Occipital lobe (tissue), 2 donors: Measurements from ENCODE around the gene MICAL2. TPM values are rescaled to one million over a fixed set of nuclear protein-coding genes. Genes with fewer than 3 reads are reported as not detected.

ENCODE experiments used
- DNase-seq: peaks from one replicate; lab custom pipeline; 2025; lab: John Stamatoyannopoulos, UW
- total RNA-seq: library from RNA; depleted of rRNA; stranded (reverse); fragments of >200 nt; gene quantifications from one replicate; pipeline ENCODE4 v1.2.3, GENCODE V29; 2014

The MICAL2 gene
- total RNA-seq, 1 donor from 2014 or later = 28.2 TPM

DNA sequence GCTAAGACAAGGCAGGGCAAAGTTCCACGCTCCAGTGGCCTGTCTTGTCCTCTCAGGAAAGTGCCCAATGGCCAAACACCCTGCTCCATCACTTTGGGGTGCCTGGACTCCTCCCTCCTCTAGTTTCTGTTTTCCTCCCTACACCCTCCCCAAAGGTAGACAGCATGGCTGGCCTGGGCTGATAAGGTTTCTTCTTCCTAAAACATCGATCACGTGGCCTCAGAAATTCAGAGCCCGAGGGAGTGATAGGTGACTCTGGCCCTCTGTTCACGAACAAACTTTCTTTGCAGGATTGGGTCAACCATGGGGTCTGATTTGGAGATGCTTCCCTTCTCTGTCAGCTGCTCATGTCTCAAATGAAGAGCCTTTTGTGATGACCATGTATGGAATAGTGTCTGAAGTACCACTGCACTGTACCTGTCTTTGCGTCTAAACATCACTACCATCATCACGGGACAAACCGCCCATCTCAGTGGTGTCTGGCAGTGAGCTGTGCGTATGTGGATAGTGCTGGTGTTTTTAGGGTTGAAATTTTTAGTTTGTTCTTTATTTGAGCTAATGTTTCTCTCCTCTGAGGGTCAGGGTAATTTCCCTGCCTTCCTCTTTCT, 6.1 kb downstream of the MICAL2 start:
- DNase-seq = no peak

DNA sequence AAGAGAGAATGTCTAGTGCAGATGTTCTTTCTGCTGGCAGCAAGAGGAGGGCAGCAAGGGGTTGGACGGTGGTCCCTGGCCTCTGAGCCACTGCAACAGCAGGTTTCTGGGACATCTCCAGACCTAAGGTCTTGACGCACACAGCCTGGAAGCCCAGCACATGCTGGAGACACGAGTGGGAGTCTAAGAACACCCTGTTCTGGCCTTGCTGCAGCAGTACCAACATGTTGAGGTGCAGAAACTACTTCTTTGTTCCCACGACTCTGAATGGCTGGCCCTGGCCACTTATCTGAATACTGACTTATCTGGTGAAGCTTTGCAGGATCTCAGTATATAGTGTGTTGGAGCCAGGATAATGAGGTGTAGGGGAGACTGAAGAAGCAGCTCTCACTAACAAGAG, 6.8 kb downstream of the MICAL2 start:
- no peak for DNase-seq

DNA sequence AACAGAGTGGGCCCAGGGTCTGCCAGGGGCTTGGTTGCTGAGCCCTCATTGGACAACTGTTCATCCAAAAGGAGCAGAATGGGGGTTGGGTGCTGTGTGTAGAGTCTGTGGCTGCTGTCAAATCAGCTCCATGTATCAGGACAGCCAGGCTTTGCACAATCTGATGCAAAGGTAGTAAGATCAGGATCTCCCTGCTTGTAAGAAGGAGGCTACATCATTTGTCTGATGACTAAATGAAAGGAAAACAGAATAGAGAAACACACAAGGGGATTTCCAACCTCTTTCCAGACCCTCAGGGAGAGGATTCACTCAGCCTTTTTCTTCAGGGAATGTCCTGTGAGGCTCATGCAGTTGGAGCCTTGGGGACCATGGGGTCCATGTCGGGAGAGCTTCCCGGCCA, 7.2 kb downstream of the MICAL2 start:
- no peak for DNase-seq

DNA sequence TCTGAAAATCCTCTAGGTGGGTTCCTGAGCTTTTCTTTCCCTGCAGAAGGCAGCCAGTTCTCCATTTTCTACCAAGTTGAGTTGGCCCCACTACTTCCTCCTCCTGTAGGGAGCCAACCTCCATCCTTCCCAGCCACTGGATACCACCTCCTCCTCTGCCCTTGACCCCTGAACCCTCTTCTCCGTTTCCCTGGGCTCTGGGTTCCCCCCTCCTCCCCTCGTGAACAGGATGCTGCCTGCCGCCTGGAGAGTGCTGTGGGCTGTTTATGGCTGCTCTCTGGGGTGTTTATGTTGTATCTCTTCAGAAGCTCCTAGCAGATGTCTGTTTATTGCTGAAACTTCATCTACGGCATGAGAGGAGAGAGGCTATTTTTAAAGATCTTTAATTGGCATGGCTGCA, 8.6 kb downstream of the MICAL2 start:
- DNase-seq = no peak

DNA sequence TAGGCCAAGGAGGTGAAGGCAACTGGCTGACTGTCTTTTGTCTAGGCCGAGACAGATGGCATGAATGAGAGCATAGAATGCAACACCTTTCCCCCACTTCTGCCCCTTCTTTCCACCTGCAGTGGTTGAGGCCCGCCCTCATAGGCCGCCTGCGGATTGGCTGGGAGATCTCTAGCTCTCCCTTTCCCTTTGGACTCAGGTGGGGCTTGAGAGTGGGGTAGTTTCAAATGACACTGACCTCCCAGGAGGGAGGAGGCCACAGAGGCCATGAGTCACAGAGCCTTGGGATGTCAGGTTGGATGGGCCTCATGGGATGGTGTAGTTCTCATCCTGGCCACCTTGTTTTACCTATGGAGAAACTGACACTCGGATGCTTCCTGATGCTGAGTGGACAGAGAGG, 9.1 kb downstream of the MICAL2 start:
- DNase-seq = no peak

DNA sequence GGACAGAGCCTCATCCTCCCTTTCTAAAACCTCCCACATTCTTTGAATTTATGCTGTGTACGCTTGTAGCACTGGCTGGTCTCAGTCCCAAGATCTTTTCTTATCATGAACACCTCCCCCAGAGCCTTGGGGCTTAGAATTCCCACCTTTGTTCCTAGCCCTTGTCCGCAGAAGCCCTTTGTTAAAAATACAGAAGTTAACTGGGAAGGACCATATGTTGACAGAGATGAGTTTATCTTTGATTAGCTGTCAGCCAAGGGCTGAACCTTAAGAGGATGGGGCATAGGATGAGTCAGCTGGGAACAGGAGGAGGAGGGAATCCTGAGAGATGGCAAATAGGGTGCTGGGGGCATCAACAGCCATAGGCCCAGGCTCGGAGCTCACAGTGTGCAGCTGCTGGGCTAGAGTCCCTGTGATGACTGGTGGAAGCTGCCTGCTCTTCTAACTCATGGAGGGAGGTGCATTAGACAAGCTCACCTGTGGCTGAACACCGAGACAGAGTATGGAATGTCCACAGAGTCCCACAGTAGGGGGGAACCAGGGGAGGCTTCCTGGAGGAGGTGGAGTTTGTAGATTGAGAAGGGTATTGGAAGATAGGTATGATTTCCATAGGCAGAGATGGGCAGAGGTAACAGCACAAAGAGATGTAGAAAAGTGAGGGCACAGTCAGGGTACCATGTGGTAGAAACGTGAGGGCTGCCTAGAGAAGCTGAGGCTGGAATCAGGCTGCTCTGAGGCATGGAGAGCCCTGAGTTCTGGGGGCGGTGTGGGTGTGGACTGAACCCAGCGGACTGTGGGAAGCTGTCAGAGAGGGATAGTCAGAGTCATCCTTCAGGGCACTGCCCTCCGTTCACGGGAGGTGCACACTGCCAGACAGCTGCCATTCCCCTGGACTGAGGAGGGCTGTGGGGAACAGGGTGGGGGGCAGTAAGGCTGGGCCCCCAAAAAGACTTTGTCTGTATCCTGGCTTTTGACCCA, 9.9 kb downstream of the MICAL2 start:
- DNase-seq = no peak

DNA sequence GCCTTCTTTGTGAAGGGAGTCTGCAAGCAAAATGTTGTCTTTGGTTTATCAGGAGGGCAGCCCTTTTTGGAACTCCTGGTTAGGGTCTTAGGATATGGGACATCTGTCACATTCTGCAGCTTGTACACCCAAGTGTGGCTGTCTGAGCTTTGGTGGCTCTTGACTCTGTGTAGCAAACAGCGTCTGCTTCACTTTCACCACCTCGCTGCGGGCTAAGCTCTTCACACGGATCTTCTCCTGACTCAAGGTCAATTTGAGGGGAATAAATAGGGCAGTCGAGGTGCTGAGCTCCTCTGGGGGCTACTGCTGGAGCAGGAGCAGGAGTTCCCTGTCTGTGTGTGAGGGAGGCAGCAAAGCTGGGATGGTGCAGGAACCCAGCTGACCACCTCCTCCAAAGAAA, 10.6 kb downstream of the MICAL2 start:
- no peak for DNase-seq

DNA sequence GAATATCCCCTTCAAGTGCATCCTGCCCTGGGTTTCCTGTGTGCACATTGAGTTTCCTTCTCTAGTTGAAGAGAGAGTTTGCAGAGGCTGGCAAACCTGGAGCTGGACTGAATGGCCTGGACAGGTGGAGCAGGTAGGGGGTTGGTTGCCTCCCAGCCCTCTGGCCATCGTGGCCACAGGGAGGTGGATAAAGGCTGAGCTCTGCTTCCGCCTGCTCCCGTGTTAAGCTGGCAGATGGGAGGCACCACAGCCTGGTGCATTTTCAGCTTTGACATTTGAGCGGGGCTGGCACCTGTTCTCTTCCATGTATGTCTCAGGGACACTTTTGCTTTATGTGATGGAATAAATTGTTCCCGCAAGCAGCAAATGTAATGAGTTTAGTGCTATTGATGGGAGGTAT, 11.1 kb downstream of the MICAL2 start:
- DNase-seq = no peak

DNA sequence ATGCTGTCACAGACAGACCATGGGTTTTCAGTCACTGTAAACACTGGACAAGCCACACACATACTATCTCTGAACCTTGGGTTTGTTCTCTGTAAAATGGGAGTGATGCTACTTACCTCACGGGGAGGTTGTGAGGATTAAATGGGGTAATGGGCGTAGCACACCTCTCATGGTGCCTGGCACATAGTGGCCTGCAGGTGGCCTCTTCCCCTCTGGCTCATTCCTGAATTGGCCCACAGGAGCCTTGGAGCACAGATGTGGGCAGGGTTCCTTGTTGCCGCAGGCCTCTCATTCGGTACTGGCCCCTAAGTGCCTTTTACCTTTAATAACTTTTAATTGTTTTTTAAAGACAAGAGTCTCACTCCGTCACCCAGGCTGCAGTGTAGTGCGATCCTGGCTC, 11.7 kb downstream of the MICAL2 start:
- DNase-seq = no peak

DNA sequence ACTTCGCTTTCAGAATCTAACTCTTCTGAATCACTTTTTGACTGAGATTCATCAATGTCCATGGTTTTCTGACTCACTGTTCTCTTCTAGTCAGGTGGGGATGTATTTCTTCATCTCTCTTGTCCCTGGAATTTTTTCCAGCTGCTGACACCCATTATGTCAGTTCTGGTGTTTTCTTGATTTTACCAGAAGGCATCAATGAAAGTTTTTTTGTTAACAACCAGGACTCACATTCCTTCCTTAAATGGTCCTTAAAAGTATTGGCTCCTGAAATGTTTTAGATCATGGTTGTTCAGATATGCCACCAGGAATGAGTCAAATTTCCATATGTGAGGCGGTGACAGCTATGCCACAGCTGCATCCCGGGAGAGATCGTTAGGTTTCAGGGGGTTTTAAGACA, 12.9 kb downstream of the MICAL2 start:
- no peak for DNase-seq

DNA sequence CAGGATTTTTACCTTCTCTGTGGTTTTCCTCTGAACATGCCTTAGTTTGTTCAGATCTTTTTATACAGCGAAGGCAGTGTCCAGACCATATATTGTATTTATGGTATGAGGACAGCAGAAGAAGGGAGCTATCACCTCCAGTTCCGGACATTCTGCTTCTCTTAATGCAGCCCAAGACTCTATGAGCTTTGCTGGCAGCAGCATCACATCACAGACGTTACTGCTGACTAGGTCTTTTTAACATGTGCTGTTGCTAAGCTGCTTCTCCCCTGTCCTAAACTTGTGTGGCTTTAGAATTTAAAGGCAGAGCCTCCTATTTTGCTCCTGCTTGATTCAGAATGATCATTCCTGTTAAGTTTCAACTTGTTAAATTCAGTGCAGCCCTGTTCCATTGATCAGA, 13.4 kb downstream of the MICAL2 start:
- DNase-seq = no peak

DNA sequence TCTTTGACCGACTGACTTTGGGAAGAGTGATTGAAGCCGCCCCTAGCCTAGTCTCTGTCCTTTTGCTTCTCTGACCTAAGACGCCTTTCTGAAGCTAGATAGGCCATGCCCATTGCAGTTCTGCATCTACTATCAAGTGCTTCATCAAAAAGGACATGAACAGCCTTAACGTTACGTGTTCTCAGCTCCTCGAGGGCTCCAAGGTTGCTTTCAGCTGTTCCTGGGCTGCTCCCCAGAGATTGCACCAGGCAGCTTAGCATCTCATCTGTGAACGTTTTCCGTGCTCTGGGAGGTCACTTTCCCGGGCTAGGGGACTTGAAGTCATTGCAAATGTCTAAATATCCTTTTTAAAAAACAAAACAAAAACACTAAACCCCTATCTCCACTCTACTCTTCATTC, 13.9 kb downstream of the MICAL2 start:
- DNase-seq = no peak

DNA sequence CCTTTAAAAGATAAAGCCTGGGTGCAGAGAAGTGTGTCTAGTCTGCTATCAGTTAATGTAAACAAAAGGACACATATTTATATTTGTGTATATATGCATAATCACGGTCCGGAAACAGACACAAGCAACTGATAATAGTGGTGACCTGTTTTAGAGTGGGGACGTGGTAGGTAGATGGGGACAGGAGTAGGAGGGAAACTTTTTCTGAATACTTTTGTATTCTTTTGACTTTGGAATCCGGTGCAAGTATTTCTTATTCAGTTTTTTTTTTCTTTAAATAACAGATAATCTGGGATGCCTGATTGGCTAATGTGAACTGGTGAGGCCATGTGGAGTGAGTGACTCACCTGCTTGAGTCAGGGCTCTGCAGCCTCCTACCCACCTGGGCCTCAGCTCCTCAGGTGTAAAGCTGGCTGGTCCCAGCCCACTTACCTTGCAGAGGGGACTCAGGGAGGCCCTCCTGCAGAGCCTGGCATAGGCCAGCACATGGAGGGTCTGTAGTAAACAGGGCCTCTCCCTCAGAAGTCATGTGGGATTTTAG, 15.3 kb downstream of the MICAL2 start:
- no peak for DNase-seq

DNA sequence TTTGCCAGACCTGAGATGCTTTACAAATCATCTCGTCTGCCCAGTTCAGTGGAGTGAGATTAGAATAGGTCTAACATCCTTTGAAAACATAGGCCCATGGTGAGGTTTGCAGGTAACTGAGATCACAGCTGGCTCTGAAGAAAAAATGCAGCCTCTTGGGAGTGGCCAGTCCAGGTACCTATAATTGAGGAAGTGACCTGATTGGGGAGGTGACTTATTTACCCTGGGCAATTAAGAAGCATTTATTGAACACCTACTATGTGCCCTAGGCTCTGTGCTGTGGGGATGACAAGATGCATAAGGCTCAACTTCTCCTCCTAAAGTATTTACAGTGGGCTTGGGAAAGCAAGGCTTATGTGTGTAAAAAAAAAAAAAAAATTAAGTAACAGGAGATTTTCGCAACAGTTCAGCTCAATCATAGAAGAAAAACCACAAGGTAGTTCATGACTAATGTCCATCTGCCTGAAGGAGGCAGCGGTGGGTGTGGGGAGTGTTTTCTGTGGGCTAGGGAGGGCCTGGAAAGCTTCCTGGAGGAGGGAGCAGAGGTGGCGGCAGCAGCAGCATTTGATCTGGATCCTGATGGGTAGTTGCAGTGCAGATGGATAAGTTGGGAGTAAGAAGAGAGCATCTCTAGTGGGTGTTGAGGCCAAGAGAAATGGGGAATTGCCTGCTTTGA, 16.1 kb downstream of the MICAL2 start:
- no peak for DNase-seq

DNA sequence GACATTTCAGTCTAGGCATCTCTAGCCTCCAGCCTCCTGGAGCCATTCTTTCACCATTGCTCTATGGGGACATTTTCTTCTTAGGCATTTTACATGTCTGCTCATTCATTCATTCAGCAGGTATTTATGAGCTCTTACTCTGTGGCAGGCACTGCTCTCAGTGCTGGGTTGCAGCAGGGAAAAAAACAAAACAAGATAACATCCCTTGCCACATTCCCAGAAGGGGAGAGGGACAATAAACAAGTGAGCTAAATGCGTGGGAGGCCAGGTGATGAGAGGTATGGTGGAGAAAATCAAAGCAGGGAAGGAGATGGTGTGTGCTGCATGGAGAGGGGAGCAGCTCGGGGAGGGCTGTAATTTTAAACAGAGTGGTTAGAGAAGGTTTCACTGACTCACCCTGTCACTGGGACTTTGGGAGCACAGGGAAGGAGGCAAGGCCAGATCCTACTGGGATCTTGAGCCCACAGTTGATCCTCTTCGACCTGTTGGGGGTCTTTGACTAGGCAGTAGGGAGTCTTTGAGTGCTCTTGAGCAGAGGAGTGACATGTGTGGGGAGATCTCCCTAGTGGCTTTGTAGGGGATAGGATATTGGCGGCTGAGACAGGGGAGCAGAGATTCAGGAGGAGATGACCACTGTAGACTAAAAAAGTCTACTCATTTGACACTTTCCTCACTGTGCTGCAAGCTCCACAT, 17.0 kb downstream of the MICAL2 start:
- DNase-seq = no peak

DNA sequence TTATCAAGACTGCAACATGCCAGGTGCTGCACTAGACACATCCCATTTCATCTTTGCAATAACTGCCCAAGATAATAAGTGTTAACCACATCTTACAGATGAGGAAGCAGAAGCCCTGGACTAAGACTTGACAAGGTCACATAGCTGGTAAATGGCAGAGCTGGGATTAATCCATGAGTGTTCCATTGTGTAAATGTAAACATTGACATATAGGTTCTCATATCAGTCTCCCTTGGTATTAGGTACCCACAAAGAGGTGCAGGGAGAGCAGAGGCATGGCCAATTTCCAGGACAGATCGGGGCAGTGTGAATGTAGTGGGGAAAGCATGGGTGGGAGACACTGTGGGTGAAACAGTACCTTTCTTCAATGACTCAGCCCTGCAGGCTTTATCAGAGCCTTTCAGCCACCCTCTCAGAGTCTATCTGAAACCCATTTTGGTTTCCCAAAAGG, 17.9 kb downstream of the MICAL2 start:
- DNase-seq = no peak

DNA sequence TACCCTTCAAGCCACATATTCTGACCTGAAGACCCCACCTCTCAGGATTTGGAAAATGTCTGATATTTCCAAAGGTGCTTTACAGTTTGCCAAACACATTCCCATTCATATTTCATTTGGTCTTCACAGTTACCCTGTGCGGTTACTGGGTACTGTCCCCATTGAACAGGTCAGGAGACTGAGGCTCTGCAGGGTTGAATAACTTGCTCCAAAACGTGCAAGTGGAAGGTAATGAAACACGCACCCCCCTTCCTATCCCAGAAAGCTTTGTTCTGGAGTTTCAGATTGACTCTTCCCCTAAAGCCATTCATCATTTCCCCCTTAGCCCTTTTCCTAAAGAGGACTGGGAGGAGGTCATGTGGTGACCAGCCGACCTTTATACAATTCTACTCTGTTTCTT, 18.8 kb downstream of the MICAL2 start:
- no peak for DNase-seq

DNA sequence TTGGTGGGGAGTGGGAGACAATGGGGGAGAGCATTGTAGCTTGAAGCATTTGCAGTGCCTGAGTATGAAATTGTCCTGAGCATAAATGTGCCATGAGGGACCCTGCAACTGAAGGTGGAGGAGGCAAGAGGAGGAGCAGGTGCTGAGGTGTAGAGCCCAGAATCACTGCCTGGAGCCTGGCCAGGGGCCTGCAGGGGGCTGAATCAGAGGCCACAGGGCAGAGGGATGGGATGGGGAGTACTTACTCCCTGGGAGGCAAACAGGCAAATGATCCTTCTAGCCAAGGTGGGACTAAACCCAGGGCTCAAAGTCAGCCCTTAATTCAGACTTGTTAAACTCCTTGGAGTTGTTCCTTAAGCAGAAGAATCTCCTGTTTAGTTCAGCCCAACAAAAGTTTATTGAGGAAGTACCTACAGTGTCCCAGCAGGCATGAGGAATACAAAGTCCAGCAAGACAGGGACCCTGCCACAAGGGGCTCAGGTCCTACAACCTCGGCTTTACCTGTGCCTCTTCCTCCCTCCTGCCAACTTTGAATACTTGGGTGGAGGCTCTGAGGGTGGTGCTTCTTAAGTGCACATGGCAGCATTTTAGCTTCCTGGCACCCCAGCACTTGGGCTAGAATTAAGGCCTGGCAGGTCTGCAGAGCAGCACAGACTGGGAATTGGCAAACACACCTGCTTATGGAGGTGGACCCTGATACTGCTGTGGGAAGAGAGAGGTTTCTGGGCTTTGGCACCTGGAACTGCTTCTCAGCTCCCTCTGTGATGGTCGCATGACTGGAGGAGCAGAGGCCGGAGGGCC, 20.0 kb downstream of the MICAL2 start:
- DNase-seq = no peak

DNA sequence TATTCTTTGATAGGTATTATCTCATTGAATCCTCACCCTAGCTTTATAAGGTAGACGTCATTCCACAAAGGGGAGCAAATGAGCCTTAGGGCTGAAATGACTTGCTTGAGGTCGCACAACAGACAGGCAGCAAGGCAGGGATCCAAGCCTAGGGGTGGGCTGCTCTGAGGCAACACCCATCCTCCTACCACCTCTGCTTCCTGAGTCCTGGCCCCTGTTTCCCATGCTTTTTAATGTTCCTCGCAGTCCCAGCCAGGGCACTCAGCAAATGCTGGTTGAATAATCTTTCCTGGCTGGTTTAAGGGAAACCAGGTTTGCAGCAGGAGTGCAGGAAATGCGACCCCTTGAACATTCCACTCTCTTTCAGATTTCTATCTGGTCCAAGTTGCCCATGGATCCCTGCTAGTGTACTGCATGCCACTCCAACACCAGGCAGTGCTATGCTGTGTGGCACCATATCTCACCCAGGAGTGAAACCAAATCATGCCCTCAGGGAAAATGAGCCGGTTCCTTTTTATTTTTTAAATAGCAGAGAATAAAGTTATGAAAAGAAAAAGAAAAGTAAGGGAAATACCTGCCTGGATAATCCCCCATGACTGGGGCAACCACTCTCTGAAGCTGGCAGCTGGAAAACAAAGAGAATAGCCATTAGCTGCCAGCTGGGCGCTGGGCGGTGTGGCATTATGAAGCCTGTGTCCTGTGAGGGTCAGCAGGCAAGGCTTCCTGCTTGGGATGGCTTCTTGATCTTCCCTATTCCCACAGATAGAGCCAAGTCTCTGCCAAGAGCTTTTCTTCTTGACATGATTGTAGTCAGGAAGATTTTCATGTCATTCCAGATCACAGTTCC, 21.8 kb downstream of the MICAL2 start:
- DNase-seq = no peak

DNA sequence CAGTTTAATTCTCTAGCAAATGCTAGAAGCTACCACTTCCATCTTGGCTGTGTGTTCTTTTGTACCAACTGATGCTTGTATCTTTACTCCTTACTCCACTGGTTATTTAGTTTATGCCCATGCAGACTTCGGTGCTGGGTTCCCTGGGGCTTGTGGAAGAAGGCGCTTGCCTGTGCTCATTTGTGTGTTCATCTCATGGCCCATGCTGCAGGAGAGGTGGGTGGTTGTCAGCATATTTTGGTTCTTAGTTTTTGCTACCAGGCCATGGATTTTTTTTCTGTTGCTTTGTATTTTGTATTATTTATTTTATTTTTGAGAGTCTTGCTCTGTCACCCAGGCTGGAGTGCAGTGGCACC, 22.4 kb downstream of the MICAL2 start:
- DNase-seq = no peak
